Prostate gland (tissue), 2 donors: ENCODE measurements around the gene NEK2. TPM values are rescaled to one million over a fixed set of nuclear protein-coding genes. Genes with fewer than 3 reads are reported as not detected.
A peak's percentile ranks its signal among the peaks of the same experiment; 100 is the strongest.

Experiments
- DNase-seq: peaks from one replicate; pipeline ENCODE4 v3.0.0-alpha.2; 2019; ENCODE audit warnings: low spot score
- H3K27ac ChIP-seq, 2 donors: fragments of 200-600 bp; sonication (generic); 2 replicates each; pipeline ENCODE4 v1.5.1; 2017 to 2019
- H3K27me3 ChIP-seq: fragments of 200-600 bp; sonication (generic); replicated peaks from 2 replicates; pipeline ENCODE4 v1.5.1; 2019; ENCODE audit not compliant: insufficient read depth
- H3K36me3 ChIP-seq, 2 donors: fragments of 200-600 bp; sonication (generic); 1 replicate in 1 of 2; 2 replicates in 1 of 2; pipeline versions ENCODE4 v1.5.1 to v1.8.1; 2017 to 2019
- H3K4me1 ChIP-seq: fragments of 200-600 bp; sonication (generic); replicated peaks from 2 replicates; pipeline ENCODE4 v1.5.1; 2019
- H3K4me3 ChIP-seq, 2 donors: fragments of 200-600 bp; sonication (generic); 2 replicates each; pipeline ENCODE4 v1.5.1; 2017 to 2019
- H3K9me3 ChIP-seq: fragments of 200-600 bp; sonication (generic); 2 replicates; pipeline ENCODE4 v1.5.1; 2017
- POLR2A ChIP-seq: fragments of 450-650 bp; IDR thresholded peaks from one replicate; pipeline ENCODE4 v1.6.1; 2016; ENCODE audit warnings: antibody characterized with exemption, mild to moderate bottlenecking
- POLR2AphosphoS5 ChIP-seq: sonication (generic); formaldehyde crosslinking; IDR thresholded peaks from one replicate; pipeline ENCODE4 v1.6.1; 2017; ENCODE audit warnings: antibody characterized with exemption
- WGBS: methylation state at CpG from one replicate; pipeline ENCODE4 v1.1.5; 2018; 5-methylcytosine and 5-hydroxymethylcytosine counted together
- intact Hi-C: fragments of 100-400 bp; cut with DNase I; formaldehyde crosslinking; loops from one replicate; pipeline ENCODE4 v1.14.2; 2022
- total RNA-seq, 2 donors: library from RNA; depleted of rRNA; stranded (reverse); fragments of >200 nt; gene quantifications; one replicate each; pipeline ENCODE4 v1.1.0, GENCODE V29; 2016
- TF ChIP-seq, protein P1 (sequence below), 4 experiments: fragments of 200-600 bp in 2 of 4; fragments of 450-650 bp in 2 of 4; sonication (generic) in 2 of 4; IDR thresholded peaks; 1 replicate in 3 of 4; 2 replicates in 1 of 4; pipeline ENCODE4 v1.5.1; 2016 to 2019; ENCODE audit warnings: antibody characterized with exemption in 4 of 4, mild to moderate bottlenecking in 2 of 4, moderate library complexity in 2 of 4

Gene NEK2
- total RNA-seq, 2 donors from 2014 or later = 1.7 to 8.5 TPM

DNA sequence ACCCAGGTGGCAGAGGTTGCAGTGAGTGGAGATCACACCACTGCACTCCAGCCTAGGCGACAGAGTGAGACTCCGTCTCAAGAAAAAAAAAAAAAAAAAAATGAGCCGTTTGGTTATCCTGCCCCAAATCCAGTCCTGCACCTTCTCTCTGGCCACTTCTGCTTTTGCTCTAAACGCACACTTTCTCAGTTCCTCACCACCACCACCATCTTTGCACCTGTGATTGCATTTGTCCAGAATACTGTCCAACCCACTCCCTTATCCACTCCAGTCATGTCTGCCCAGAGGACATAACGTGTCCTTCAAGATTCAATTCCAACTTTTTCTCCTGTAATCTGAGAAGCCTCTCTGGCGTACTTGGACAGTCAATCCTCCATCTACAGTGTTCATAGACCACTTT is 2.2 kb upstream of the NEK2 start:
- DNase-seq = no peak
- Histone ChIP-seq H3K27ac (no peak overlapping the region), H3K36me3 (no peaks in the 10 kb centered on the region), H3K4me3 (no peak overlapping the region), H3K27me3 (no peaks in the 10 kb centered on the region), H3K4me1 (peaks cover 3% of the 10 kb centered on the region), H3K9me3 (no peaks in the 10 kb centered on the region)
- TF ChIP-seq POLR2A (no peak), POLR2AphosphoS5 (no peak)
- TF ChIP-seq, protein P1, sequence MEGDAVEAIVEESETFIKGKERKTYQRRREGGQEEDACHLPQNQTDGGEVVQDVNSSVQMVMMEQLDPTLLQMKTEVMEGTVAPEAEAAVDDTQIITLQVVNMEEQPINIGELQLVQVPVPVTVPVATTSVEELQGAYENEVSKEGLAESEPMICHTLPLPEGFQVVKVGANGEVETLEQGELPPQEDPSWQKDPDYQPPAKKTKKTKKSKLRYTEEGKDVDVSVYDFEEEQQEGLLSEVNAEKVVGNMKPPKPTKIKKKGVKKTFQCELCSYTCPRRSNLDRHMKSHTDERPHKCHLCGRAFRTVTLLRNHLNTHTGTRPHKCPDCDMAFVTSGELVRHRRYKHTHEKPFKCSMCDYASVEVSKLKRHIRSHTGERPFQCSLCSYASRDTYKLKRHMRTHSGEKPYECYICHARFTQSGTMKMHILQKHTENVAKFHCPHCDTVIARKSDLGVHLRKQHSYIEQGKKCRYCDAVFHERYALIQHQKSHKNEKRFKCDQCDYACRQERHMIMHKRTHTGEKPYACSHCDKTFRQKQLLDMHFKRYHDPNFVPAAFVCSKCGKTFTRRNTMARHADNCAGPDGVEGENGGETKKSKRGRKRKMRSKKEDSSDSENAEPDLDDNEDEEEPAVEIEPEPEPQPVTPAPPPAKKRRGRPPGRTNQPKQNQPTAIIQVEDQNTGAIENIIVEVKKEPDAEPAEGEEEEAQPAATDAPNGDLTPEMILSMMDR (IDR thresholded peaks at IDR 0.05) = no peak
- intact Hi-C loops = no loop called here
- 71% methylated on average over 6 of the region's 6 CpGs for WGBS

DNA sequence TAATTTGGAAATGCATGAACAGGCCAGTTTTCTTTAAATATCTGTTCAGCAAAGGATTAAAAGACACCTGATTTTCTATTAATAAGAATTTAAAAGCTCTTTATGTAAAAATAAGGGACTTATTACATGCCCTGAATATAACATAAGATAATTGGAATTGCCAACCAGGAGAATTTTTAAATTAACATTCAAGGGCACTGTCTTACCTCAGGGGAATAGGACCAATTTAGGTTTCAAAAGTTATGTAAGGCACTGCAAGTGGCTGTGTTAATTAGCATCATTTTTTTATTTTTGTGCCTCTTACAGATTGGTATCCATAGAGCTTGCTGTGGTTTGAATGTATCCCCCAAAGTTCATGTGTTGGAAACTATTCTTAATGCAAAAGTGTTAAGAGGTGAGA is 1.3 kb upstream of the NEK2 start:
- TF ChIP-seq POLR2A (no peak), POLR2AphosphoS5 (no peak)
- TF ChIP-seq, protein P1 (IDR thresholded peaks at IDR 0.05) = no peak
- Histone ChIP-seq H3K27ac (no peak overlapping the region), H3K4me1 (peaks cover 3% of the 10 kb centered on the region), H3K9me3 (no peaks in the 10 kb centered on the region), H3K36me3 (no peaks in the 10 kb centered on the region), H3K4me3 (no peak overlapping the region), H3K27me3 (no peaks in the 10 kb centered on the region)
- DNase-seq = no peak
- intact Hi-C loops = no loop called here

DNA sequence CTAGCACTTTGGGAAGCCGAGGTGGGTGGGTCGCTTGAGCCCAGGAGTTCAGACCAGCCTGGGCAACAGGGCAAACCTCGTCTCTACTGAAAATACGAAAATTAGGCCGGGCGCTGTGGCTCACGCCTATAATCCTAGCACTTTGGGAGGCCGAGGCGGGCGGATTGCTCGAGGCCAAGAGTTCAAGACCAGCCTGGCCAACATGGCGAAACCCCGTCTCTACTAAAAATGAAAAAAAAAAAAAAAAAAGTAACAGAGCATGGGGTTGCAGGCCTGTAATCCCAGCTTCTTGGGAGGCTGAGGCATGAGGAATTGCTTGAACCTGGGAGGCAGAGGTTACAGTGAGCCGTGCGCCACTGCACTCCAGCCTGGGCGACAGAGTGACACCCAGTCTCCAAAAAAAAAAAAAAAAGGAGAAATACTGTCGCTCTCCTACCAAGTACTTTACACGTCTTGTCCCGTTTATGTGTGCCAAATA is 724 bp upstream of the NEK2 start:
- Histone ChIP-seq H3K36me3 (no peaks in the 10 kb centered on the region), H3K27me3 (no peaks in the 10 kb centered on the region), H3K4me1 (peaks cover 3% of the 10 kb centered on the region), H3K9me3 (no peaks in the 10 kb centered on the region), H3K4me3 (peak overlapping the region; percentile 21 to 36), H3K27ac (no peak overlapping the region)
- intact Hi-C loops = no loop called here
- no peak for DNase-seq
- 37% methylated on average over 19 of the region's 19 CpGs for WGBS
- TF ChIP-seq POLR2A (no peak), POLR2AphosphoS5 (no peak)
- TF ChIP-seq, protein P1 (IDR thresholded peaks at IDR 0.05) = no peak

DNA sequence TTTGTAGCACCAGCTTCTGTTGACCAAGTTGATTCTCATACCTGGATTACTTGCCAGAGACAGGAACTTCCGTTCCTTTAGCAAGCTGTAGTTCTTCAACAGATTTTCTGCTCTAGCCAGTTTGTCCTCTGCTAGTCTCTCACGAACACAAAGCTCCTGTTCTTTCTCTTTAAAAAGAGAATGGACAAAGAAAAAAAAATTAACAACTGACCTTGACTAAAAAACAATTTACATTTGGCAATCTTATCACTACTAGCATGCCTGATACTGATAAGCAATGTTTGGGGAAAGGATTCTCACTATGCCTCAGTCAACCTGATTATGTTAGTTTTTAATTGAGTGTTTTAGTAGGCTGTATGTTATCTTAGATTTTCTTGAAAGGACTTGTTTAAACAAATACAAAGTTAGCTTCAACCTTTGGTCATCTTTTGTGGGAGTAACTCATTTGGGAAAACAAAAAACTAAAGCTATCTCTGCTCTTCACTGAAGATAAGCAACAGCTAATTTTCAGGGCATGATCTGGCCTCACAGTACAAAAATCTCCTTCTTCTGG is 8.3 kb downstream of the NEK2 start:
- WGBS = 38% methylated on average over 2 of the region's 2 CpGs
- Histone ChIP-seq H3K4me3 (no peak overlapping the region), H3K27ac (no peak overlapping the region), H3K27me3 (no peaks in the 10 kb centered on the region), H3K4me1 (no peaks in the 10 kb centered on the region), H3K9me3 (no peaks in the 10 kb centered on the region), H3K36me3 (no peaks in the 10 kb centered on the region)
- no peak for DNase-seq
- intact Hi-C loops = no loop called here
- TF ChIP-seq, protein P1 (IDR thresholded peaks at IDR 0.05) = no peak
- TF ChIP-seq POLR2AphosphoS5 (no peak), POLR2A (no peak)

DNA sequence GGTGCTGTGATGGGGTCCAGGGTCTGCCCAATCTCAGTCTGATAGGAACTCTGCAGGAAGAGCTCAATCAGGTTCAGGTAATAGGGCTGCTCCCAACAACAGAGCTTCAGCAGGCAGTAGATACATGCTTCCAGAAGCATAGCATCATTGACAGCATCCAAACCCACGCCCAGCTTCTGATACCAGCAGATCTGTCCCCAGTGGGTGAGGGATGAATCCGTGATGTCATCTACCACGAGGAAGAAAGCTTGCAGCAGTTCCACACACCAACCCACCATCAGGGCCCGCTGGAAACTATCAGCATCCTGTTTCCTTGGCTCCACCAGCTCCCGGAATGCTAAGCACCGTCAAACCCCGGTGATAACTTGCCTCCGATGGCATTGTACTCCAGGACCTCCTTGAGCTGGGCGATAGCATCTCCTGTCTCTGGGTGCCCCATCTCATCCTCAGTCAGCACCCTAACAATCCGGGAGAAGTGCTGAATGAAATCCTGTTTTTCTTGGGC is 14.7 kb downstream of the NEK2 start:
- 92% methylated on average over 10 of the region's 10 CpGs for WGBS
- no peaks in the 10 kb centered on the region for H3K4me1 ChIP-seq
- no peak overlapping the region for H3K4me3 ChIP-seq
- no peak for TF ChIP-seq POLR2A
- no peak for TF ChIP-seq POLR2AphosphoS5
- TF ChIP-seq, protein P1 (IDR thresholded peaks at IDR 0.05) = no peak
- intact Hi-C loops = no loop called here
- no peaks in the 10 kb centered on the region for H3K9me3 ChIP-seq
- no peak for DNase-seq
- no peaks in the 10 kb centered on the region for H3K27me3 ChIP-seq
- H3K27ac ChIP-seq = no peak overlapping the region
- no peaks in the 10 kb centered on the region for H3K36me3 ChIP-seq
